AG10803 (cell line): ENCODE measurements around the gene ZNF275.

ENCODE experiments used
- DNase-seq: peaks from one replicate; pipeline ENCODE4 v3.0.0; 2010; ENCODE audit warnings: low read depth
- H3K4me3 ChIP-seq: 2 replicates; pipeline ENCODE4 v1.5.1; 2011; ENCODE audit warnings: mild to moderate bottlenecking, low read length, control low read depth
- CTCF ChIP-seq: conservative IDR thresholded peaks from 2 replicates; pipeline ENCODE4 v1.5.1; 2011; ENCODE audit warnings: mild to moderate bottlenecking, low read length, control low read depth, inconsistent platforms

The ZNF275 gene

GRCh38 chrX:153392642-153393321 lies 58.8 kb downstream of the ZNF275 start:
- DNase-seq, result no peak
- TF ChIP-seq CTCF, result no peak
- no peak overlapping the region for H3K4me3 ChIP-seq

GRCh38 chrX:153394612-153395011 lies 60.7 kb downstream of the ZNF275 start:
- no peak overlapping the region for H3K4me3 ChIP-seq
- no peak for DNase-seq
- no peak for TF ChIP-seq CTCF

- no peak overlapping the region for H3K4me3 ChIP-seq
- DNase-seq, result no peak
- no peak for TF ChIP-seq CTCF
Measured at GRCh38 chrX:153395613-153396319, 61.8 kb downstream of the ZNF275 start.

DNA sequence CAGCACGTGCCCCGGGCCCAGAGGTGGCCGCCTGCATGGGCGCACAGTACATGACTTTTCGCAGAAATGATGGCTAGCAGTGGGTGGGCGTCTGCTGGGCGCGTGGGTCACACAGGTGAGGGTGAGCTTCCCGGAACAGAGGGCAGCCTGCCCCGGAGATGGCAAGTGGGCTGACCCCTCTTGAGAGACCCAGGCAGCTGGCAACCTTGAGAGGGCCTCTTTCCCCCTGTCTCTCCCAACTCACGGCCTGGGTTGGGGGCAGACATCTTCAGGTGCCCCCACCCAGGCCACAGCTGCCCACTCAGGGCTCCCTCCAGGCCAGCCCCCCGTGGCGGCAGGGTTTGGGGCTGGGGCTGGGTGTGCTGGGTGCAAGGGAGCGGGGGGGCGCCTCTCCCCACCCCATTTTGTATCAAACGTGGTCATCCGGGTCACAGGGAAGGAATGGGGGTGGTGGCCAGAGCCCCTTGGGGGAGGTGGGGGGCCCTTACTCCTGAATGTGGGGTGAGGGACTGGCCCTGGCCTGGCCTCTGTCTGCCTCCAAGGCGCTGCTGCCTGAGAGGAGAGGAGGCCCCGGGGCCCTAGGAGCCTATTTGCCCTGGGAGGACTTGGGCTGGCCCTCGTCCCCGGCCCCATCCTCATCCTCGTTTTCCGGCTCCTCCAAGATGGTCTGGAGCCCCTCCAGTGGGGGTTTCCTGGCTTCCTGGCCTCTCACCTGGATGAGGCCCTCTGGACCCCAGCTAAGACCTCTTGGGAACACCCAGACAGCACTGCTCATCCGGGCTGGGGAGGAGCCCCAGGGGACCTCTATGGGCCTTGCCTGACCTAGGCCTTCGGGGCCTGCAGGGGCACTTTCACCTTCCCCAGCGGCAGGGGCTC lies 62.6 kb downstream of the ZNF275 start:
- no peak overlapping the region for H3K4me3 ChIP-seq
- TF ChIP-seq CTCF, result no peak
- no peak for DNase-seq

GRCh38 chrX:153397256-153397960 lies 63.5 kb downstream of the ZNF275 start:
- DNase-seq, result no peak
- TF ChIP-seq CTCF, result no peak
- H3K4me3 ChIP-seq, result no peak overlapping the region

- no peak overlapping the region for H3K4me3 ChIP-seq
- TF ChIP-seq CTCF, result no peak
- no peak for DNase-seq
Measured at GRCh38 chrX:153398275-153398960, 64.5 kb downstream of the ZNF275 start.
